ENCODE measurements around the gene TUBB3. TPM values are rescaled to one million over a fixed set of nuclear protein-coding genes. Genes with fewer than 3 reads are reported as not detected.

Gene TUBB3
- total and polyA plus RNA-seq, 9 of the 15 experiments (the other 6 are each of a cell fraction or from before 2014, with no cell fraction given), result 0.18 to 12.5 (median 5.0) TPM

DNA sequence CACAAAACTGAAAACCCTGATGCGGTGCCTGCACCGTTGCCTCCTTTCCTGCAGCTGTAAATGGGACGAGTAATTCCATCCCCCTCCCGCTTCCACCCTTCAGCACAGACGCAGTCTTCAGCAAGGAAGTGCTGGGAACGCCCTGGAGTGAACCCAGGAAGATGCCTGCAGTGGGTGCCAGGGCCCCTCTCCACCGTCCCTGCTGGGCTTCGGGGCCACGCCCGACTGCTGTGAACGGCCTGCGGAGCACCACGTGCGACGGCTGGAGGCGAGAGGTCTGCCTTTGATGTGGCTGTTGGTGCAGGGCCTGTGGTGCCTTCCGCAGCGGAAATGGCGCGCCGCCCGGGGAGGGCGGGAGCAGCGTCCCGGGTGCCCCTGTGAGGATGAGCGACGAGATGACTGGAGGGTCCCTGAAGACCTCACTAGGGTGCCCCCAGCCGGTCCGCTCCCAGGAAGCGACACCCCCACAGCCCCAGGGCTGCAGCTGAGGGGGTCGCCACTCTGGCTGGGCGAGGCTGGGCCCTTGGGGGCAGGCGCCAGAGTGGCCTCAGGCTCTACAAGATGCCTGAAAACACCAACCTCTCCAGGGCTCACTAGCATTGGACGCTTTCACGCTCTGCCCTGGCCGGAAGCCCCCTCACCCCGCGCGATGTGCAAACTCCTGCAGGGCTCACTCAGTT is 5.2 kb upstream of the TUBB3 start (continued):
- TF ChIP-seq, protein P1, sequence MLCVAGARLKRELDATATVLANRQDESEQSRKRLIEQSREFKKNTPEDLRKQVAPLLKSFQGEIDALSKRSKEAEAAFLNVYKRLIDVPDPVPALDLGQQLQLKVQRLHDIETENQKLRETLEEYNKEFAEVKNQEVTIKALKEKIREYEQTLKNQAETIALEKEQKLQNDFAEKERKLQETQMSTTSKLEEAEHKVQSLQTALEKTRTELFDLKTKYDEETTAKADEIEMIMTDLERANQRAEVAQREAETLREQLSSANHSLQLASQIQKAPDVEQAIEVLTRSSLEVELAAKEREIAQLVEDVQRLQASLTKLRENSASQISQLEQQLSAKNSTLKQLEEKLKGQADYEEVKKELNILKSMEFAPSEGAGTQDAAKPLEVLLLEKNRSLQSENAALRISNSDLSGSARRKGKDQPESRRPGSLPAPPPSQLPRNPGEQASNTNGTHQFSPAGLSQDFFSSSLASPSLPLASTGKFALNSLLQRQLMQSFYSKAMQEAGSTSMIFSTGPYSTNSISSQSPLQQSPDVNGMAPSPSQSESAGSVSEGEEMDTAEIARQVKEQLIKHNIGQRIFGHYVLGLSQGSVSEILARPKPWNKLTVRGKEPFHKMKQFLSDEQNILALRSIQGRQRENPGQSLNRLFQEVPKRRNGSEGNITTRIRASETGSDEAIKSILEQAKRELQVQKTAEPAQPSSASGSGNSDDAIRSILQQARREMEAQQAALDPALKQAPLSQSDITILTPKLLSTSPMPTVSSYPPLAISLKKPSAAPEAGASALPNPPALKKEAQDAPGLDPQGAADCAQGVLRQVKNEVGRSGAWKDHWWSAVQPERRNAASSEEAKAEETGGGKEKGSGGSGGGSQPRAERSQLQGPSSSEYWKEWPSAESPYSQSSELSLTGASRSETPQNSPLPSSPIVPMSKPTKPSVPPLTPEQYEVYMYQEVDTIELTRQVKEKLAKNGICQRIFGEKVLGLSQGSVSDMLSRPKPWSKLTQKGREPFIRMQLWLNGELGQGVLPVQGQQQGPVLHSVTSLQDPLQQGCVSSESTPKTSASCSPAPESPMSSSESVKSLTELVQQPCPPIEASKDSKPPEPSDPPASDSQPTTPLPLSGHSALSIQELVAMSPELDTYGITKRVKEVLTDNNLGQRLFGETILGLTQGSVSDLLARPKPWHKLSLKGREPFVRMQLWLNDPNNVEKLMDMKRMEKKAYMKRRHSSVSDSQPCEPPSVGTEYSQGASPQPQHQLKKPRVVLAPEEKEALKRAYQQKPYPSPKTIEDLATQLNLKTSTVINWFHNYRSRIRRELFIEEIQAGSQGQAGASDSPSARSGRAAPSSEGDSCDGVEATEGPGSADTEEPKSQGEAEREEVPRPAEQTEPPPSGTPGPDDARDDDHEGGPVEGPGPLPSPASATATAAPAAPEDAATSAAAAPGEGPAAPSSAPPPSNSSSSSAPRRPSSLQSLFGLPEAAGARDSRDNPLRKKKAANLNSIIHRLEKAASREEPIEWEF (CRISPR knock-in tag; IDR thresholded peaks at IDR 0.05), result no peak
- TF ChIP-seq GABPB2 (CRISPR knock-in tag; conservative IDR thresholded peaks at IDR 0.05) (no peak), SMARCA4 (IDR thresholded peaks at IDR 0.05) (no peak), RUNX1 (IDR thresholded peaks at IDR 0.05; ENCODE audit: low read depth) (no peak), NFXL1 (CRISPR knock-in tag; IDR thresholded peaks at IDR 0.05) (no peak), HDAC1 (IDR thresholded peaks at IDR 0.05) (no peak; a peak in 1 of 4 replicates), ZNF79 (CRISPR knock-in tag; IDR thresholded peaks at IDR 0.05; ENCODE audit: low read depth) (no peak), ZNF311 (CRISPR knock-in tag; IDR thresholded peaks at IDR 0.05) (no peak), CBFA2T3 (IDR thresholded peaks at IDR 0.05) (peak; percentile 10; the same call in 1 of the 2 replicates), RBM14 (IDR thresholded peaks at IDR 0.05; ENCODE audit: borderline replicate concordance, insufficient read depth, low read depth, low read length) (no peak), BACH1 (tag; IDR thresholded peaks at IDR 0.05) (no peak), TARDBP (IDR thresholded peaks at IDR 0.05) (no peak)
- TF ChIP-seq, protein P2, sequence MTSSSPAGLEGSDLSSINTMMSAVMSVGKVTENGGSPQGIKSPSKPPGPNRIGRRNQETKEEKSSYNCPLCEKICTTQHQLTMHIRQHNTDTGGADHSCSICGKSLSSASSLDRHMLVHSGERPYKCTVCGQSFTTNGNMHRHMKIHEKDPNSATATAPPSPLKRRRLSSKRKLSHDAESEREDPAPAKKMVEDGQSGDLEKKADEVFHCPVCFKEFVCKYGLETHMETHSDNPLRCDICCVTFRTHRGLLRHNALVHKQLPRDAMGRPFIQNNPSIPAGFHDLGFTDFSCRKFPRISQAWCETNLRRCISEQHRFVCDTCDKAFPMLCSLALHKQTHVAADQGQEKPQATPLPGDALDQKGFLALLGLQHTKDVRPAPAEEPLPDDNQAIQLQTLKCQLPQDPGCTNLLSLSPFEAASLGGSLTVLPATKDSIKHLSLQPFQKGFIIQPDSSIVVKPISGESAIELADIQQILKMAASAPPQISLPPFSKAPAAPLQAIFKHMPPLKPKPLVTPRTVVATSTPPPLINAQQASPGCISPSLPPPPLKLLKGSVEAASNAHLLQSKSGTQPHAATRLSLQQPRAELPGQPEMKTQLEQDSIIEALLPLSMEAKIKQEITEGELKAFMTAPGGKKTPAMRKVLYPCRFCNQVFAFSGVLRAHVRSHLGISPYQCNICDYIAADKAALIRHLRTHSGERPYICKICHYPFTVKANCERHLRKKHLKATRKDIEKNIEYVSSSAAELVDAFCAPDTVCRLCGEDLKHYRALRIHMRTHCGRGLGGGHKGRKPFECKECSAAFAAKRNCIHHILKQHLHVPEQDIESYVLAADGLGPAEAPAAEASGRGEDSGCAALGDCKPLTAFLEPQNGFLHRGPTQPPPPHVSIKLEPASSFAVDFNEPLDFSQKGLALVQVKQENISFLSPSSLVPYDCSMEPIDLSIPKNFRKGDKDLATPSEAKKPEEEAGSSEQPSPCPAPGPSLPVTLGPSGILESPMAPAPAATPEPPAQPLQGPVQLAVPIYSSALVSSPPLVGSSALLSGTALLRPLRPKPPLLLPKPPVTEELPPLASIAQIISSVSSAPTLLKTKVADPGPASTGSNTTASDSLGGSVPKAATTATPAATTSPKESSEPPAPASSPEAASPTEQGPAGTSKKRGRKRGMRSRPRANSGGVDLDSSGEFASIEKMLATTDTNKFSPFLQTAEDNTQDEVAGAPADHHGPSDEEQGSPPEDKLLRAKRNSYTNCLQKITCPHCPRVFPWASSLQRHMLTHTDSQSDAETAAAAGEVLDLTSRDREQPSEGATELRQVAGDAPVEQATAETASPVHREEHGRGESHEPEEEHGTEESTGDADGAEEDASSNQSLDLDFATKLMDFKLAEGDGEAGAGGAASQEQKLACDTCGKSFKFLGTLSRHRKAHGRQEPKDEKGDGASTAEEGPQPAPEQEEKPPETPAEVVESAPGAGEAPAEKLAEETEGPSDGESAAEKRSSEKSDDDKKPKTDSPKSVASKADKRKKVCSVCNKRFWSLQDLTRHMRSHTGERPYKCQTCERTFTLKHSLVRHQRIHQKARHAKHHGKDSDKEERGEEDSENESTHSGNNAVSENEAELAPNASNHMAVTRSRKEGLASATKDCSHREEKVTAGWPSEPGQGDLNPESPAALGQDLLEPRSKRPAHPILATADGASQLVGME (CRISPR knock-in tag; IDR thresholded peaks at IDR 0.05), result no peak
- TF ChIP-seq, protein P3, sequence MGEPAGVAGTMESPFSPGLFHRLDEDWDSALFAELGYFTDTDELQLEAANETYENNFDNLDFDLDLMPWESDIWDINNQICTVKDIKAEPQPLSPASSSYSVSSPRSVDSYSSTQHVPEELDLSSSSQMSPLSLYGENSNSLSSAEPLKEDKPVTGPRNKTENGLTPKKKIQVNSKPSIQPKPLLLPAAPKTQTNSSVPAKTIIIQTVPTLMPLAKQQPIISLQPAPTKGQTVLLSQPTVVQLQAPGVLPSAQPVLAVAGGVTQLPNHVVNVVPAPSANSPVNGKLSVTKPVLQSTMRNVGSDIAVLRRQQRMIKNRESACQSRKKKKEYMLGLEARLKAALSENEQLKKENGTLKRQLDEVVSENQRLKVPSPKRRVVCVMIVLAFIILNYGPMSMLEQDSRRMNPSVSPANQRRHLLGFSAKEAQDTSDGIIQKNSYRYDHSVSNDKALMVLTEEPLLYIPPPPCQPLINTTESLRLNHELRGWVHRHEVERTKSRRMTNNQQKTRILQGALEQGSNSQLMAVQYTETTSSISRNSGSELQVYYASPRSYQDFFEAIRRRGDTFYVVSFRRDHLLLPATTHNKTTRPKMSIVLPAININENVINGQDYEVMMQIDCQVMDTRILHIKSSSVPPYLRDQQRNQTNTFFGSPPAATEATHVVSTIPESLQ (CRISPR knock-in tag; IDR thresholded peaks at IDR 0.05), result peak; percentile 58; the same call in 1 of the 2 replicates

Data from K562 (cell line).